NCI-H1048 (cell line): Measurements from ENCODE around the gene MMRN1.

ENCODE experiments used
- DNase-seq: peaks from one replicate; lab custom pipeline; 2025; lab: John Stamatoyannopoulos, UW

Gene MMRN1, protein sequence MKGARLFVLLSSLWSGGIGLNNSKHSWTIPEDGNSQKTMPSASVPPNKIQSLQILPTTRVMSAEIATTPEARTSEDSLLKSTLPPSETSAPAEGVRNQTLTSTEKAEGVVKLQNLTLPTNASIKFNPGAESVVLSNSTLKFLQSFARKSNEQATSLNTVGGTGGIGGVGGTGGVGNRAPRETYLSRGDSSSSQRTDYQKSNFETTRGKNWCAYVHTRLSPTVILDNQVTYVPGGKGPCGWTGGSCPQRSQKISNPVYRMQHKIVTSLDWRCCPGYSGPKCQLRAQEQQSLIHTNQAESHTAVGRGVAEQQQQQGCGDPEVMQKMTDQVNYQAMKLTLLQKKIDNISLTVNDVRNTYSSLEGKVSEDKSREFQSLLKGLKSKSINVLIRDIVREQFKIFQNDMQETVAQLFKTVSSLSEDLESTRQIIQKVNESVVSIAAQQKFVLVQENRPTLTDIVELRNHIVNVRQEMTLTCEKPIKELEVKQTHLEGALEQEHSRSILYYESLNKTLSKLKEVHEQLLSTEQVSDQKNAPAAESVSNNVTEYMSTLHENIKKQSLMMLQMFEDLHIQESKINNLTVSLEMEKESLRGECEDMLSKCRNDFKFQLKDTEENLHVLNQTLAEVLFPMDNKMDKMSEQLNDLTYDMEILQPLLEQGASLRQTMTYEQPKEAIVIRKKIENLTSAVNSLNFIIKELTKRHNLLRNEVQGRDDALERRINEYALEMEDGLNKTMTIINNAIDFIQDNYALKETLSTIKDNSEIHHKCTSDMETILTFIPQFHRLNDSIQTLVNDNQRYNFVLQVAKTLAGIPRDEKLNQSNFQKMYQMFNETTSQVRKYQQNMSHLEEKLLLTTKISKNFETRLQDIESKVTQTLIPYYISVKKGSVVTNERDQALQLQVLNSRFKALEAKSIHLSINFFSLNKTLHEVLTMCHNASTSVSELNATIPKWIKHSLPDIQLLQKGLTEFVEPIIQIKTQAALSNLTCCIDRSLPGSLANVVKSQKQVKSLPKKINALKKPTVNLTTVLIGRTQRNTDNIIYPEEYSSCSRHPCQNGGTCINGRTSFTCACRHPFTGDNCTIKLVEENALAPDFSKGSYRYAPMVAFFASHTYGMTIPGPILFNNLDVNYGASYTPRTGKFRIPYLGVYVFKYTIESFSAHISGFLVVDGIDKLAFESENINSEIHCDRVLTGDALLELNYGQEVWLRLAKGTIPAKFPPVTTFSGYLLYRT

DNA sequence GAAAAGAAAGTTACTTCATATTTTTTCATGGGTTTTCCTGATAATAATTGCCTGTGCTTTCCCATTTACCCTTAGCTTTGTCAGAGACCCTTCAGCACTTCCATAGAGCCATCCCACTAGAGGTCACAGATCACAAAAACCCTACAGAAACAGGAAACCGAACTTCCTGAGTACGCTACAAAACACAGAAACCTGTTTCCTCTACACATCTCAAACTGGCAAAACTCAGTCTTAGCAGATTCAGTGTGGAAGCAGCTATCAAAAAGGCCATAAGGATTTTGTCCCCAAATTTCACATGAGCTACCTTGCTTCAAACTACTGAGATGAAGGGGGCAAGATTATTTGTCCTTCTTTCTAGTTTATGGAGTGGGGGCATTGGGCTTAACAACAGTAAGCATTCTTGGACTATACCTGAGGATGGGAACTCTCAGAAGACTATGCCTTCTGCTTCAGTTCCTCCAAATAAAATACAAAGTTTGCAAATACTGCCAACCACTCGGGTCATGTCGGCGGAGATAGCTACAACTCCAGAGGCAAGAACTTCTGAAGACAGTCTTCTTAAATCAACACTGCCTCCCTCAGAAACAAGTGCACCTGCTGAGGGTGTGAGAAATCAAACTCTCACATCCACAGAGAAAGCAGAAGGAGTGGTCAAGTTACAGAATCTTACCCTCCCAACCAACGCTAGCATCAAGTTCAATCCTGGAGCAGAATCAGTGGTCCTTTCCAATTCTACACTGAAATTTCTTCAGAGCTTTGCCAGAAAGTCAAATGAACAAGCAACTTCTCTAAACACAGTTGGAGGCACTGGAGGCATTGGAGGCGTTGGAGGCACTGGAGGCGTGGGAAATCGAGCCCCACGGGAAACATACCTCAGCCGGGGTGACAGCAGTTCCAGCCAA lies at the start of gene MMRN1:
TSS of gene MMRN1 (plus strand) at position 206 of the 902 bp plus-strand sequence. CDS start at position 324, 118 bp downstream.
- DNase-seq, result no peak

DNA sequence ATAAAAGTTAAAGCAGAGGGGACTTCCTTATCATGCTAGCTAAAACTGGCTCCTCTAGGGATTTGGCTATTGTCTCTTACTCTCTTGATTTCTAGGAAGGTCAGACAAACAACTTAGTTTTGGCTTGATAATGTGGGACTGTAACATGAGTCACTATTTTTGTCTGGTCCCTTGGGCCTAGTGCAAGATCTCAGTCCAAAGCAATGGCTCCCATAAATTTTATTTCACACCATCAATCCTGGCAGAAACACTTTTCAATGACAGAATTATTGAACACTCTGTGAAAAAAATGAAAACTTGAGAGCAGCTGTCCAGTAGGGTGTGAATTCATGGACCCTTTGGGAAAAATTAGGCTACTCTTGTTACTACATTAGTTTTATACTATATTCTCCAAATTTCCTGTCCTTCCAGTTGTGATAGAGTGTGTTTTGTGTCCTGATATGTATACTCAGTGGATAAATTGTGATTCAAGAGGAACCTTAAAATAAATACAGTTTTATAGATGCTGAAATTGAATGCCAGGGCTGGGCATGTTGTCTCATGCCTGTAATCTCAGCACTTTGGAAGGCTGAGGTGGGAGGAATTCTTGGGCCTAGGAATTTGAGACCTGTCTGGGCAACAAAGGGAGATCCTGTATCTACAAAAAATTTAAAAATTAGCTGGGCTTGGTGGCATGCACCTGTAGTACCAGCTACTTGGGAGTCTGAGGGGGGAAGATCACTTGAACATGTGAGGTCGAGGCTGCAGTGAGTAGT lies 46.9 kb upstream of the MMRN1 start:
- DNase-seq, result no peak

DNA sequence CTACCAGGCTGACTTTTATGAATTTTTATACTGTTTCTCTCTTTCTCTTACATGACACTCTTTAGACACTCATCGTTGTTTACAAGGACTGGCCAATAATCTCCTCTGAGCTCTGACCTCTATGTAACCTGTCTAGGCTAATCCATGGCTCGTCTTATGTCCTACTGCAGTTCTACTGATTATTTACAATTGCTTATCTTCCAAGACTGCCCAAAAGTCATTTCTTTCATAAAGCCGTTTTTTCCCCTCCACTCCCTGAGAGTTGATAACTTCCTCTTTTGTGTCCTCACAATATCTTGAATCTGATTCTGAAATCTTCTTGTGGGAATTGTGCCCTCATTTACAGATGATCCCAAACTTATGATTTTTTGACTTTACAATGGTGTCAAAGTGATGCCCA lies 39.4 kb upstream of the MMRN1 start:
- no peak for DNase-seq

DNA sequence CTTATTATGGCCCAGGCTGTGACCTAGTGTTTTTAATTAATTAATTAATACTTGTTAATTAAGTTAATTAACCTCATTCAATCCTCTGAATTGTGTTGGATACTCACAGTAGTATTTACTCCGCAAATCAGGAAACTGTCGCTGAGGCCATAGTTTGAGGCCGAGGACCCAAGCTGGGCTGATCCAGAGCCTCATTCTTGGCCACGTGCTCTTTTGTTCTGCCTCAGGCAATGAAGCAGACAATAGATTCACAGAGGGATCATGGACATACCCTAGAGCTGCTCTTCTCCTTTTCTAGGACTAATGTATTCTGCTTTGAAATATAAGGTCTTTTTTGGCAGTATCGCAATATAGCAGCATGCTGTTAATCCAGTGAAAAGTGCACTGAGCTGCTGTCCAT lies 33.7 kb upstream of the MMRN1 start:
- no peak for DNase-seq

DNA sequence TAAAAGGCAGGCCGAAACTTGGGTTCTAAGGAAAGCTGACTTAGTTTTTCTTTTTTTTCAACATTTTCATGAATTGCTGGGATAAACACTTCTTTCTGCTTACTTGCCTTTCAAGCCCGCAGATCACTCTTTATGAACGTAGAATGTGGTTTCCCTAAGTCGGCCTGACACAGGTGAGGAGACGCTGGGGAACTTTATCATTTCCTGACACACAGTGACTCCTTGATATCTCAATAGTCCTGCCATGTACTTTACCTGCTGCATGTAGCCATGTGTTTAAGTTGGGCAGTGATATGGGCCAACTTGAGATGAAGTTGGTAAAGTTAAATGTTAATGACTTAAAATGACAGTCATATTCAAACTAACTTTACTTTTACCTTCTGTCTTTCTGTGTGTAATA lies 31.1 kb upstream of the MMRN1 start:
- DNase-seq, result no peak

DNA sequence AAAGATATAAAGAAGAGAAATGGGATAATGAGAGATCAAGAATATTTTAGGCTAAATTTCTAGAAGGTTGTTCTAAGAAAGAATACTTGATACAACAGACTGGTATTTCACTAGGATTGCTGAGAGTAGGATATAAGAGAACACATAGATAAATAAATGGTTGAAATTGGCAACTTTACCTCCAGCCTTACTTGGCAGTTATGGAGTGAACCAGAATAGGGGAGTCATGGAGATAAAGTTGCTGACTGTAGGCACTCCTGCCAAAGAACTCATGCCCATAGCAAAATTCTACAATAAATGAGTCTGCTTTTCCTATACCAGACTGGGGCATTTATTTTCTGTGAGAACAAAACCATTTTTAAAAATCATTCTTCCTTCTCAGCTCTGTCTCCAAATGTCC lies 26.4 kb upstream of the MMRN1 start:
- no peak for DNase-seq

DNA sequence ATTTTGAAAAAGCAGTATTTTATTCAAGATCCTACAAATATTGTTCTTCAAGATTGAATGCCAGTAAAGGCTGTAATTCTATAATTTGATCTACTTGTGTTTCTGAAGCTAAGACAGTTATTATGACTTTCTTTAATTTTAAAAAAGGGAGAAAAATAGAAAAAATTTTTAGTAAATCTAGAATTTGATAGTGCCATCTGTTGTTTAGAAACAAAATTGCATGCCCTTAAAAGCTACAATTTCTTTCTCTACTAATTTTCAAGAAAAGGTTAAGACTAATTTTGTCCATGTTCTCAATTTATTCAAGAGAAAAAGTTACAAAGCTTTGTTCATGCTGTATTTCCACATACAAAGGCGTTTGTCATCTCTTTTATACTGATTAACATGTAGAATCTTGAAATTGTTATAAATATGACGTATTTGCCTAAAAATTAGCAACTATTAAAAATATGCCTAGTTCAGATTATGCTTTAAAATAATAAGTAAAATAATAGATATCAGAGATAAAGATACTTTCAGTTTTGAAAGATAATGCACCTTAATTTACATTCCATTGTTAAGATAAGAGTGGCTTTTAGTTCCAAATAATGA lies 25.6 kb upstream of the MMRN1 start:
- DNase-seq, result no peak

DNA sequence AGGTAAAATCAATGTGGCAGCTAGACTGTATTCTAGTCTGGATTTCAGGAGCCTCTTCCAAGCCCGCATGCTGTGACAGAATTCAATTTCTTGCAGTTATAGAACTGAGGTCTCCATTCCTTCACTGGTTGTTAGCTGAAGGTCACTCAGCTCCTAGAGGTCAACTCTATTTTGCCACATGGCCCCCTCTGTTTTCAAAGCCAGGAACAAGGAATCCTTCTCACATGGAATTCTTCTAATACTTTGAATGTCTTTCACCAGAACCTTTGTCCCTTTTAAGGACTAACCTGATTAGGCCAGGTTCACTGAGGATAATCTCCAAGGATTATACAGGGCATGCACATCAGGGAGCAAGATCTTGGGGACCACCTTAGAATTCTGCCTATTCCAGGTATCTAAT lies 23.4 kb upstream of the MMRN1 start:
- no peak for DNase-seq

DNA sequence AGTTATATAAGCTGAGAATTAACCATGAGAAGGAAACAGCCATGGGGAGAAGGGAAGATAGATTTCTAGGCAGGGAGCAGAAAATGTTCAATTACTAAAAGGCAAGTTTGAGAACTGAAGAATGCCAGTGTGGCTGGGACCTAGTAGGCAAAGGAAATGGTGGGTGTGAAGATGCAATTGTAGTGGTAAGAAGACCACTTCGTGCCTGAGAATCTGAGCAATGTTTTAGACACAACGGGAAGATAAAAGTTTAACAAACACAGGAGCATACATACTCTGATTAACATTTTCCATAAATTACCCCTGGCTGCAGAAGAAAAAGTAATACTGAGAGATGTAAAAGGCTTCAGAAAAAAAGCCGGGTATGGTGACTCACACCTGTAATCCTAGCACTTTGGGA lies 18.1 kb upstream of the MMRN1 start:
- no peak for DNase-seq

DNA sequence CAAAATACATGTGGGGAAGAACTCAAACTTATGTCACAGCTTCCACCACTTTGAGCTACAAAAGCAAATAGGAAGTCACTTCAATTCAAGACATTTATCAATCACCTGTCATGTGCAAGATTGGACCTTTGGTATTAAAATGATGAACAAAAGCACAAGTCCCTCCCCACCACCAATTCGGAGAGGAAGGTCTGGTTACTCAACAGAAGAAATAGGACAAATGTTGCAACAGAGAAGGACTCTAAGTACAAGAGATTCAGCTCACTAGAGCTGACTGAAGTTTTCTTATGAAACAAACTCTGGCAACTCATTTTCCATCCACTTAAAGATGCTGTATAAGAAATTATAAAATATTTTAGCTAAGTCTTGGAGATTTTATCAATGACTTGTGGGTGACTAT lies 16.0 kb upstream of the MMRN1 start:
- no peak for DNase-seq

DNA sequence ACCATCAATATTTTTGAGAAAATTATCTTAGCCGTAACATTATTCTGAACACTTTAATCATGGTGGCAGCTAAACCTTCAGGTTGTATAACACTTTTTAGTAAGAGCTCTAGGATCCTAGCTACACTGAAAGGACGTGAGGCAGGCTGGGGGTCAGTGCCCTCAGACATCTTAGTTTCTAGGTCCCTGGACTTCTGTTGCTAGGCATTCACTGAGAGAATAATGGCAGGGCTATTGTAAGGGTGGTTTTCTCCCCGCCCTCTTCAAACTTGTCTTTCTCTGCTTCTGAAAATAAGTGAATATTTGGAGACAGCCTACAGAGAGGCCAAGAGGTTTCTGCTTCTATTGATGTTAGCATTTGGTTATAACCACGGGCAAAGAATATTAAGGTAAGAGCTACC lies 15.4 kb upstream of the MMRN1 start:
- no peak for DNase-seq

DNA sequence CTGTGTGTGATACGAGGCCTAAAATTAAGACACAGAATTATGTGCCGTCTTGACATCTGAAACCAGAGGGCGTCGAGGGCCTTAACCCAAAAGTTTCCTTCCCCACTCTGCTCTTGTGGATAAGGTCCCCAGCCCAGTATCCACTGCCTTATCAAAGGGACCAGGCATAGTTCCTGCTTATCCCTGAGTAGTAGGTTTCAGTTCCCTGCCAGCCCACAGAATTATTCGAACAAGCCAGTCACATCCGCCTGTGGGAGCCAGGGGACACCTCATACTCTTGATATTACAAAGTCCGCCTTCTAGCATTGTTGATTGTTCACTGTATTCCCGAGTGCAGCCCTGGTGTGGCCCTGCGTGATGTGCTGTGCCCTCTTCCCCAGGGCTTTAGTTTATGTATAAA lies 5.4 kb upstream of the MMRN1 start:
- DNase-seq, result no peak

DNA sequence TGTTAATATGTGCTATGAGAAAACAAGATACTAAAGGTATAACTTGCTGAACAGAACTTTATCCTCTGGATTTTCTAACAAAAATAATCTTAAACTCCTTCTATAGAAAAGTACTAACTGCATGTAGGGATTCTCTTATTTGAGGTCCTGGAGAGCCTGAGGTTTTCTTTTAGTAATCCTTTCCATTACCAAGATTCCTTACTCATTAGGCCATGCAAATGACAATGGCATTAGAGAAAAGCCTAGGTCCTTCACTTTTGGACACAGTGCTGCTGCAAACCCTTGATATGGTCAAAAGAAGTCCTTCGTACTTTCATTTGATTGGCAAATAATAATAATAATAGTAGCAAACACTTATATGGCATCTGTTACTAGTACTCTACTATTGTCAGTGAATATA lies 3.2 kb downstream of the MMRN1 start:
- no peak for DNase-seq

DNA sequence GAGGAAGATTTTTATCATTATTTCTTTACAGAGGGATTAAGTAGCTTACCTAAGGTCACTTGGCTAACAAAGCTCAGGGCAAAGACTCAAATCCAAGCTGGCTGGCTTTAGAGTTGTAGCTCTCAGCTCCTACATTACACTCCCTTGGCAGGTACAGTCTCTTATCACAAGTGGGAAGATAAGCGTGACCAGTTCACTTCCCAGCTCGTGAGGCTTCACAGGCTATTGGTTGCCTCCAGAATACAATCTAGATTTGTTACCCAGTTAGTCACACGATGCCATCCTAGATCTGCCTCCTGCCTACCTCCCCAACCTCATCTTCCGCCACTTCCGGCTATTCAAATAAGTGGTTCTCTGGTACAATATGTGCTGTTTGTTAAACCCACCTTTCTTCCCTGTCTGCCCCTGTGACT lies 3.7 kb downstream of the MMRN1 start:
- DNase-seq, result no peak

DNA sequence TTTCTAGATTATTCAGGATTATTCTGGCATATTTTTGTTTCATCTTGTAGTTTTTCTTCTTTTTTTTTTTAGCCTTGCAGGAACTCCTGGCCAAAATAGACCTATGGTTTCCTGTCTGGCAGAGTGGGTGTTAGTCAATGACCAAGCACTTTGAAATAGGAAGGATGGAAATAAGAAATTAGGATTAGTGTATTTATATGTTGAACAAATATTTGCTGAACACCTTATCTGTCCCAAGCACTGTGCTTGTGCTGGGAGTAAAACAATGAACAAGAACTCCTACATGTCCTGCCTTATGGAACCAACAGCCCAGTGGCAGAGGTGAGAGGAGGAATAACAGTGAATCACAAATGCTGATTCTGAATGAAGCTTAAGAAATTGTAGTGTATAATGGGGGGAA lies 4.5 kb downstream of the MMRN1 start:
- no peak for DNase-seq

DNA sequence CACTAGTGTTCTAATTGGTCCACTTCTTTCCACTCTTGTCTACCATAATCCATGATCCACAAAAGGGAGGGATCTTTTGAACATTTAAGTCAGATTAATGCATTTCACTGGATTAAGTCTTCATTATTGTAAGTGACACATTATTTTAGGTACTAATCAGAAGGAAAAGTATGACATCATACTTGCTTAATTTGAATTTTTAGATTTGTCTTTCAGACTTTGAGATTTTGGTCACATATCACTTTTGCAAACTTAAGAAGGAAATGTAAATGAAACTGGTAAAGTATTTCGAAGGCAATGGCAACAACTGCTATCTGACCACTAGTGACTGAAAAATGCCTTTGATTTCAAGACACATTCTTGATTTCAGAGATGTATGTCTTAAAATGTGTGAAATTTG lies 5.2 kb downstream of the MMRN1 start:
- DNase-seq, result no peak

DNA sequence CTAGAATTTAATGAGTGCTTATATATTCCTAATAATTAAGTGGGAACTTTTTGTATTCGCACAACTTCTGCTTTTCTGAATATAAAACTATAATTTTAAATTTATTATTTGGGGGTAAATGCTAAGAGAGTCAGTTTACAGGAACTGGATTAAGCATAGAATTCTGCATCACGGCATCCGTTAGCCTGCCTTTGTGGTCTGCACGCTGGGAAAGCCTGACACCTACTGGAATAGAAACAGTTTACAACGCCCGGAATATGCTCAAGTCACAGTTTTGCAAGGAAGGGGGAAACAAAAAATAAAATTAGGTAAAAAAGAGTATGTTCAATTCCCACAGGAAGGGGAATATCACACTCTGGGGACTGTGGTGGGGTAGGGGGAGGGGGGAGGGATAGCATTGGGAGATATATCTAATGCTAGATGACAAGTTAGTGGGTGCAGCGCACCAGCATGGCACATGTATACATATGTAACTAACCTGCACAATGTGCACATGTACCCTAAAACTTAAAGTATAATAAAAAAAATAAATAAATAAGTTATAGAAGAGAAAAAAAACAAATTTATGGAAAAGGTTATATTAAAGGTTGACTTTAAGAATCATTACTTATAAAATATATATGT lies 7.3 kb downstream of the MMRN1 start:
- peak; percentile 12 for DNase-seq

DNA sequence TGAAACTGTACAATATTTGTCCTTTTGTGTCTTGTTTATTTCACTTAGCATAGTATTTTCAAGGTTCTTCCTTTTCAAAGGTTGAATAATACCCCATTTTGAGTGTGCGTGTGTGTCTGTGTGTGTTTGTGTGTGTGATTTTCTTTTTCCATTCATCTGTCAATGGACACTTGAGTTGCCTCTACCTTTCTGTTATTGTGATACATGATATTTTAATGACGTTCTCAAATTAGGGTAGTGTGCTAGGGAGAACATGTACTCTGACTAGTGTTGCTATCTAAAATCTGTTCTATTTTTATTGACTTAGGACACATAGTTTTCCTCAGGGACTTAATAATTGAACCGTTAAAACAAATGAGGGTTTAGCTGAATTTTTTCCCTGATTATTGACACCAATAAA lies 9.9 kb downstream of the MMRN1 start:
- no peak for DNase-seq

DNA sequence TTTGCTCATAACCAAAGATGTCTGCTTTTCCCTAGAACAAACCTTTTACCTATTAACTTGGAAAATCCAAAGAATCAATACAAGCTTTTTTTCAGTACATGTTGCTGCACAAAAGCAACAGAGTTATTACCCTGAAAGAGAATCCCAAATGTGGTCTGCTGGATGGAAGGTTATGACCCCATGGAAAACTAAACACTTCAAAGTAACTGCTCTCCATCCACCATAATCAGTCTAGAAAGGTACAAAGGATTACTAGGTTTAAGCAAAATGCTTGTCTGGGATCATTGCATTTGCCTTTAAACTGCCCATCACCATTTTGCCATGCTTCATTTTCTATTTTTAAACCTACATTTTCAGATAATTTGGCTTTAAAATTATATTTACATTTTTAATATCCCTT lies 11.7 kb downstream of the MMRN1 start:
- DNase-seq, result no peak
